Omental fat pad (tissue), 4 donors: ENCODE measurements around the gene PAX5. TPM values are rescaled to one million over a fixed set of nuclear protein-coding genes. Genes with fewer than 3 reads are reported as not detected.

ENCODE experiments used
- ATAC-seq: fragments of 150-250 bp; one replicate; pipeline ENCODE4 v1.9.1; 2016; ENCODE audit warnings: mild to moderate bottlenecking, moderate library complexity; ENCODE audit not compliant: low FRiP score
- DNase-seq: peaks from one replicate; pipeline ENCODE4 v3.0.0-alpha.2; 2019; ENCODE audit warnings: low spot score
- total RNA-seq, 4 donors: library from RNA; depleted of rRNA; stranded (reverse); fragments of >200 nt; gene quantifications; one replicate each; pipeline ENCODE4 v1.1.0, GENCODE V29; 2016
- TF ChIP-seq, protein P1 (sequence below), 3 donors: fragments of 450-650 bp; IDR thresholded peaks; one replicate each; pipeline ENCODE4 v1.5.1; 2016 to 2017; ENCODE audit warnings: antibody characterized with exemption in 3 of 3, mild to moderate bottlenecking in 3 of 3, moderate library complexity in 2 of 3

Gene PAX5
- total RNA-seq, 4 donors from 2014 or later = 0.09 to 1.2 (median 0.24) TPM; not detected in 1

DNA sequence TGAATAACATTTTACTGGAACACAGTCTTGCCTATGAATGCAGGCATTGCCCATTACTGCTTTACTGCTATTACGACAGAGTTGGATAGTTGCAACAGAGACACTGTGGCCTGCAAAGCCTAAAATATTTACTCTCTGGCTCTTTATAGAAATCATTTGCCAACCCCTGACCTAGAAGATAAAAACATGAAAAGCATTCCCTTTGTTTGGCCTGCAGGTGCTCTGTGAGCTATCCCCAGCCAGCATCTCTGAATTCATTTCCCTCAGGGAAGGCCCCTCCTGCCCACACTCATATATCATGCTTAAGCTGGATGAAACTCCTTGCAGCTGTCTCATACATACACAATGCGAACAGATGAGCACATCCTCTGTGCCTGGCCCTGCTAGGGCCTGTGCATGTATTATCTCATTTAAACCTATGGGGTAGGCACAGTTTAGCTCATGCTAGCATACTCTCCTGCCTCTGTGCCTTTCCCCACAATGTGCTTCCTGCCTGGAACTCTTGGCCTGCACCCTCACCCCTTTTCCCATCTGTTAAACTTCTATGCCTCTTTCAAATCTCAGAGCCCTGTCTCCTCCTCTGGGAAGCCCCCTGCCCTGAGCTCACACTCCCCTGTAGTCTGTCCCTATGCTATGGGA lies 193.1 kb downstream of the PAX5 start:
- ATAC-seq (no peak), DNase-seq (no peak)
- TF ChIP-seq, protein P1, sequence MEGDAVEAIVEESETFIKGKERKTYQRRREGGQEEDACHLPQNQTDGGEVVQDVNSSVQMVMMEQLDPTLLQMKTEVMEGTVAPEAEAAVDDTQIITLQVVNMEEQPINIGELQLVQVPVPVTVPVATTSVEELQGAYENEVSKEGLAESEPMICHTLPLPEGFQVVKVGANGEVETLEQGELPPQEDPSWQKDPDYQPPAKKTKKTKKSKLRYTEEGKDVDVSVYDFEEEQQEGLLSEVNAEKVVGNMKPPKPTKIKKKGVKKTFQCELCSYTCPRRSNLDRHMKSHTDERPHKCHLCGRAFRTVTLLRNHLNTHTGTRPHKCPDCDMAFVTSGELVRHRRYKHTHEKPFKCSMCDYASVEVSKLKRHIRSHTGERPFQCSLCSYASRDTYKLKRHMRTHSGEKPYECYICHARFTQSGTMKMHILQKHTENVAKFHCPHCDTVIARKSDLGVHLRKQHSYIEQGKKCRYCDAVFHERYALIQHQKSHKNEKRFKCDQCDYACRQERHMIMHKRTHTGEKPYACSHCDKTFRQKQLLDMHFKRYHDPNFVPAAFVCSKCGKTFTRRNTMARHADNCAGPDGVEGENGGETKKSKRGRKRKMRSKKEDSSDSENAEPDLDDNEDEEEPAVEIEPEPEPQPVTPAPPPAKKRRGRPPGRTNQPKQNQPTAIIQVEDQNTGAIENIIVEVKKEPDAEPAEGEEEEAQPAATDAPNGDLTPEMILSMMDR (IDR thresholded peaks at IDR 0.05) = no peak

DNA sequence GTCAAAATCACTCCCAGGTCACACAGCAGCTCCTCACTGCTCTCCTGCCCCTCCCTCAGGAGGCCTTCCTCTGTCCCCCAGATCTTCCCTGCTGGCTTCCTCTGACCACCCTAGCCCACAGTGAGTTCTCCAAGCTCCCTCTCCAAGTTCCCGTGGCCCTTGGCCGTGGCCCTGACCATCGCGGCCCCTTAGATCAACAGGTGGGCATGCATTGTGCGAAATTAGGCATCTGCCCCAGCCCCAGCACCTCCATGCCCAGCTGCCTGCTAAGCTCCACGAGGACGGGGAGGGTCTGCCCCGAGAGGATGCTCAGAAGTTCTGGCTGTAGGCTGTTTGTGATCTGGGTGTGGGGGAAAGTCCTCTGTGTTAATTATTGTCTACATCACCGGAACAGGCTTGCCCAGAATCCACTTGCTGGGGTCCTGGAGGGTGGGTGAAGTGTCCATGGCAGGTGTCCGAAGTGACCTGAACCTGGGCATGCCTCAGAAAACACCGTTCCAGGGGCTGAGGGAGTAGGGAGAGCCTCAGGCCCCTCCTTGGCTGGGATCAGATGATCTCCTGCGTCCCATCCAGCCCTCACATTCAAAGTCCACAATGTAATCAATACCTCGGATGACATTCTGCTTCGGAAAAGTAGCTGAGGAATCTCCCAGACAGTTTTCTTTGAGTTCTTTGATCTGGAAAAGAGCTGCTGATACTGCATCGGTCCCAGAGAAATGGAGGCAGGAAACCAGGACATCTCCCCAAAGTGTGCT lies 194.8 kb downstream of the PAX5 start:
- ATAC-seq (no peak), DNase-seq (no peak)
- TF ChIP-seq, protein P1 (IDR thresholded peaks at IDR 0.05) = no peak

DNA sequence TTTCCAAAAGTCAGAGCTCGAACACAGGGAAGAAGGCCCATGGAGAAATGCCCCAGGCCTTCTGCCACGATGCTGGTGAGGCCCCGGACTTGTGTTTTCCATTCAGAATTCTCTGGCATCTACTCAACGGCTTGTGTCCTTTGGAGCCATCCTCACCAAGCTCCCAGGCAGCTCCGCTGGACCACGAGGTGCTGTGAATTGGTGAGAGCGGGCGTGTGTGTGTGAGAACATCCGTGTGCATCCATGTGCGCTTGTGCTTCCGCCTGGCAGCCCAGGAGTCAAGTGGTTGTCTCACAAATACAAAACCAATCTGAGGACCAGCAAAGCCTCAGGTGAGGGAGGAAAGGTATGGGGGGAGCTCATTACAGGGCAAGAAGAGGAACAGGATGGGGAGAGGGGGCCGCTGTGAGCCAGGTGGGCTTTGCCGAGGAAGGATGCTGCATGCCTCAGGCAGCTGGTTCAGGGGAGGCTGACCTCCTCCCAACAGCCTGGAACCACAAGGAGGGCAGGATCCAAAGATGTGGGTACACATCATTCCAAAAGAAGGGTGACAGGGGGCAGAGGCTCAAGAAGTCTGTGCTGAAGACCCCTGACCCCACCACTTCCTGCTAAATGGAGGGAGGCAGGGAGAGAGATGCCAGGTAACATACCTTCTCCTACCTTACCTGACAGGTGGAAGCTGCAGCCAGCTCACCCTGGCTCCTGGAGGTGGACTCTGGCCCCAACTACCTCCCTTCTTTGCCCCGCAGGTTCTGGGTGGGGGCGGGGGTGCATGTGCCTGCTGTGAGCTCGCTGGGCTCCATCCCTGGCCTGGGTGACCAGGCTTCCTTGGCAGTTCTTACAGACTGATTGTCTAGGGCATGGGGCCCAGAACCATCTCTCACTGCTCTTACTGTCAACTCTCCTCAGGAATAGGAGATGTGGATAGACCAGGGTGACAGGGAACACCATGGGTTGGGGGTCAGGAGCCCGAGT lies 196.3 kb downstream of the PAX5 start:
- DNase-seq (no peak), ATAC-seq (no peak)
- TF ChIP-seq, protein P1 (IDR thresholded peaks at IDR 0.05) = no peak

DNA sequence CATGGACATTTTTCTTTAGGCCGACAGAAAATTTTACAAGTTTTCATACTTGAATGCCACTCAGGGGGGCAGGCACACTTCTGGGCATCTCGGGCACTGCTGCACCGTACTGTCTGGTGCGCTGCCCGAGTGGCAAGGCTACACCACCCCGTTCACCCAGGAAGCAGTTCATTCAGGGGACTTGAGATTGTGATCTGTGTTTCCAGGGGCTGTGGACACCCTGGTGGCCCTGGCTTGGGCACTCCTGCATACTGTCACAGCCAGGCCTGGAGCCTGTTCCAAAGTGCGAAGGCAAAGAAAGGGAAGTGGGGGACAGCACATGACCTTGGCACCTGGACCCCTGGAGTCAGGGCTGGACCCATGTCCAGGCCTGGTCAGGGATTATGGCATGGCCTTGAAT lies 197.6 kb downstream of the PAX5 start:
- no peak for DNase-seq
- no peak for ATAC-seq
- TF ChIP-seq, protein P1 (IDR thresholded peaks at IDR 0.05) = no peak

DNA sequence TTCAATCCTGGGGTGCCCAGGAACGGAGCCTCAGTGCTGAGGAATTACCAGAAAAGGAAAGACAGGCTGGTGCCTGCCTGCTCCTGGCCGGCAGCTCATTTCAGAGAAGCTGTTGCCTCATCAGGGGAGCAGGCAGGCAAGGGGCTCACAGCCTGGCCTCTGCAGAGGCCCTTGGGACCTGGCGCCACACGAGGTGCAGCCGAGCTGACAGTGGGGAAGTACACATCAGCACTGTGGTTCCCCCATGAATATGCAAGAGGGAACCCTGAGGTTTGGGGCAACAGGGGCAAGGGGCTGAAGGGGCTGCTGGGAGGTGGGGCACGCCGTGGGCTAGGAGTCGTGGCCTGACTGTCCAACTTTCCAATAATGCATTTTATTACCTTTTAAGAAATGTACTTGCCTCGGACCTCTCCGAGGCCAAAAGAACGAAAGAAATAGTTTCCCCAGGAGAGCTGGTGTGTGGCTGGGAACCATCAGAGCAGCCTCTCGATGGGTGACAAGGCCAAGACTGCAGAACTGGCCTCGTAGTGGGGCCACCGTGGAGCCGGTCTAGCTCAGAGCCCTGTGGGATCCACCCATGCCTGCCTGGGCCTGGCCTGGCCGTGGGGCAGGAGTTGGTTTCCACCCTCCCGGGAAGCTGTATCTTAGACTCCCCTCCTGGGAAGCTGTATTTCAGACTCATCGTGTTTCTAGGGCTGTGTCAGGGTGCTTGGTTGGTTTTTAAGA lies 198.6 kb downstream of the PAX5 start:
- DNase-seq = no peak
- ATAC-seq = no peak
- TF ChIP-seq, protein P1 (IDR thresholded peaks at IDR 0.05) = no peak

DNA sequence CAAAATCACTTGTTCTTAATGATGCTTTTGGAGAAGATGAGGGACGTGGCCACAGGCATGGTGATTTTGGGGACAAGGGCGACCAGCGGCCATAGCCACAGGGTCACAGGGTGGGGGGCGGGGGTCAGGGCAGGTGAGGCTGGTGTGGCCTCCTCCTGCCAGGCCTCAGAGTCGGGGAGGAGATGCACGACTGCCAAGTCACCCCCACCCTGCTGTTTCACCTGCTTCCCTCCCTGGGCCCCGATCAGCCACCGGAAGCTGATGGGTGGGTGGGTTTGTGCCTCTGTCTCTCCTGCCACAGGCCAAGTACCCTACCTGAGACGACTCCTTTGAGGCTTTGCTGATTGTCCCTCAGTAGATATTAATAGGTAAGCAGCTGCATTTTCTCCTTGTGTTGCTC lies 199.3 kb downstream of the PAX5 start:
- DNase-seq (no peak), ATAC-seq (no peak)
- TF ChIP-seq, protein P1 (IDR thresholded peaks at IDR 0.05) = no peak
